22Rv1 (cell line): ENCODE results near the gene SLC13A3.
A peak's percentile ranks its signal among the peaks of the same experiment; 100 is the strongest.

ENCODE experiments used
- H3K27ac ChIP-seq: fragments of 450-650 bp; 2 replicates; pipeline ENCODE4 v1.5.1; 2017
- ZFX ChIP-seq: fragments of 450-650 bp; IDR thresholded peaks from 2 replicates; pipeline ENCODE4 v1.6.1; 2017; ENCODE audit warnings: antibody characterized with exemption, borderline replicate concordance
- TF ChIP-seq, protein P1 (sequence below): fragments of 450-650 bp; IDR thresholded peaks from 2 replicates; pipeline ENCODE4 v1.5.1; 2017; ENCODE audit warnings: mild to moderate bottlenecking

The SLC13A3 gene

DNA sequence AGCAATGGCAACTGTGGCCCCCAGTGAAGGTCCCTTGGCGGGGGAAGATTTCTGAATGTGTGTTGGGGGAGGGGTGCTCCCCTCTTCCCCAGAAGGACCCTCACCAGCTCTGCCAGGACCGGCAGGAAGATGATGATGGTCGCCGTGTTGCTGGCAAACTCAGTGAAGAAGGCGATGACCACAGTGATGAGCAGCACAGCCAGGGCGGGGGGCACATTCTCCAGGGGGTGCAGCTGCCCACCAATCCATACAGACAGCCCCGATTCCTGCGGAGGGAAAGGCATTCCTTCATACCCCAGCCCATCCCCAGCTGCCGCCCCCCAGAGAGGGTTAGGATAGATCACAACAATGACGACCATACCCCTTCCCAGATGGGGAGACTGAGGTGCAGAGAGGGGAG lies 85.1 kb downstream of the SLC13A3 start:
- no peak overlapping the region for H3K27ac ChIP-seq
- TF ChIP-seq, protein P1, sequence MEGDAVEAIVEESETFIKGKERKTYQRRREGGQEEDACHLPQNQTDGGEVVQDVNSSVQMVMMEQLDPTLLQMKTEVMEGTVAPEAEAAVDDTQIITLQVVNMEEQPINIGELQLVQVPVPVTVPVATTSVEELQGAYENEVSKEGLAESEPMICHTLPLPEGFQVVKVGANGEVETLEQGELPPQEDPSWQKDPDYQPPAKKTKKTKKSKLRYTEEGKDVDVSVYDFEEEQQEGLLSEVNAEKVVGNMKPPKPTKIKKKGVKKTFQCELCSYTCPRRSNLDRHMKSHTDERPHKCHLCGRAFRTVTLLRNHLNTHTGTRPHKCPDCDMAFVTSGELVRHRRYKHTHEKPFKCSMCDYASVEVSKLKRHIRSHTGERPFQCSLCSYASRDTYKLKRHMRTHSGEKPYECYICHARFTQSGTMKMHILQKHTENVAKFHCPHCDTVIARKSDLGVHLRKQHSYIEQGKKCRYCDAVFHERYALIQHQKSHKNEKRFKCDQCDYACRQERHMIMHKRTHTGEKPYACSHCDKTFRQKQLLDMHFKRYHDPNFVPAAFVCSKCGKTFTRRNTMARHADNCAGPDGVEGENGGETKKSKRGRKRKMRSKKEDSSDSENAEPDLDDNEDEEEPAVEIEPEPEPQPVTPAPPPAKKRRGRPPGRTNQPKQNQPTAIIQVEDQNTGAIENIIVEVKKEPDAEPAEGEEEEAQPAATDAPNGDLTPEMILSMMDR: no peak
- no peak for TF ChIP-seq ZFX

DNA sequence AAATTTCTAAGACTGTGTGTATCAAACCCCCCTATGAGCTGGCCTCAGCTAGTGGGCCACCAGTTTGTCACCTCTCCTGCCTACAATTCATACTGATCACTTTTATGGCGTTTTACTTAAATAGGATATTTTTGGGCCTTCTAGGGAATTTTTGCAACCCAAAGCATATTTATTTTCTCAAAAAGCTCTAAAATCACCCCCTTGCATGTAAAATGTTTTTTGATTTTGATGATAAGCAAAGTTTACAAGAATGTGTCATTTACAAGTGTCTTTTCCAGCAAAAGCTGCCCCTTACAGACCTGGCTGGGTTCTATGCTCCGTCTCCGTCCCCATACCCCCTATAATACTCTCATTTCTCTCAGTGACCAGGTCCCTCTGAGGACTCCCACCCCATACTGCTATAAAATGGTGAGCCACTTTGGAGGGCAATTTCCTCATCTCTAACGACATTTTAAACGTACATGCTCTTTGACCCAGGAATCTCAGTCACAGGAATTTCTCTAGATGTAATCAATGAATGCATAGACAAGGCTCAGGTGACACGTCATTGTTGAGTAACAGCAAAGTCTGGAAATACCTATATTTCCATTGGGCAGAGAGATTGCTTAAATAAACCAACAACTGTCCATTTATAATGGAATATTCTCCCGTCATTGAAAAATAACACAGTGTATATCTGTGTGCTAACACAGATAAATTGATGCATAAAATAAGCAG lies 86.9 kb downstream of the SLC13A3 start:
- H3K27ac ChIP-seq: no peak overlapping the region
- TF ChIP-seq, protein P1: no peak
- TF ChIP-seq ZFX: no peak

DNA sequence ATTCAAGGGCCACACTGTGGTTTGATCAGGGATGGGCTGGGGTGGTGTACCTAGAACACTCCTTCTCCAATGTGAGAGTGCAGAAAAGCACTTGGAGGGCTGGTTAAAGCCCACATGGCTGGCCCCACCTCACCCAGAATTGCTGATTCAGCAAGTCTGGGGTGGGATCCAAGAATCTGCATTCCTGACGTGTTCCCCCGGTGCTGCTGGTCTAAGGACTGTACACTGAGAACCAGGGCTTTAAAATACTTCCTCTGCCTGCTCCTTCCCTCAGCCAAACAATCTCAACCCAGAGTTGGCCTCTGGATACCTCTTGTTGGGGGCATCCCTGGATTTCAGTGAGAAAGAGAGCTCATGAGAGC lies 87.4 kb downstream of the SLC13A3 start:
- TF ChIP-seq ZFX: no peak
- TF ChIP-seq, protein P1: no peak
- no peak overlapping the region for H3K27ac ChIP-seq

- TF ChIP-seq ZFX: no peak
- TF ChIP-seq, protein P1: no peak
- H3K27ac ChIP-seq: peak overlapping the region; percentile 69
Measured at GRCh38 chr20:46563170-46563859, 87.9 kb downstream of the SLC13A3 start.

GRCh38 chr20:46562373-46563169 lies 88.7 kb downstream of the SLC13A3 start:
- peak overlapping the region; percentile 69 for H3K27ac ChIP-seq
- TF ChIP-seq ZFX: no peak
- TF ChIP-seq, protein P1: peak; percentile 95

DNA sequence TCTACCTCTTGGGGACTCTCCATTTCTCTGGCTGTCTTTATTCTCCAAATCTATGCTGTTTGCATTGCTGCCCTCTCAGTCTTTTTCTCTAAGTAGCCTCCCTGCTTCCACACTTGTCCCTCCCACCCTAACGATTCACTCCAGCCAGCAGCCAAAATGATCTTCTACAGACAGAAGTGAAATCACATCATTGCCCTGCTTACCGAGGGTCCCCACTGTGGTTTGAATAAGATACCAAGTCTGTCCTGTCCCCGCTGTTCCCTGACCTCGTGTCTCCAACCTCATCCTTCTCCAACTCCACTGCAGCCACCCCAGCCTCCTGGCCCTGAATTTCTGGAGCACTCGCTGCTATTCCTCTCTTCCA lies 89.3 kb downstream of the SLC13A3 start:
- TF ChIP-seq ZFX: no peak
- TF ChIP-seq, protein P1: no peak
- H3K27ac ChIP-seq: 0 out of 2 replicates have a peak overlapping the region, but pooled peaks have one; percentile 69
